Progenitor cell of endocrine pancreas (in vitro differentiated cells): ENCODE results near the gene PPM1A. TPM values are rescaled to one million over a fixed set of nuclear protein-coding genes. Genes with fewer than 3 reads are reported as not detected.
A peak's percentile ranks its signal among the peaks of the same experiment; 100 is the strongest.

Experiments used
- DNase-seq: peaks from one replicate; pipeline ENCODE4 v3.0.0; 2021; ENCODE audit warnings: low spot score; ENCODE audit not compliant: unreplicated experiment
- H3K27ac Mint-ChIP-seq: 2 replicates; pipeline ENCODE4 v1.8.0; 2021; ENCODE audit warnings: mild to moderate bottlenecking, moderate library complexity, mixed read lengths
- H3K27me3 Mint-ChIP-seq: 2 replicates; pipeline ENCODE4 v1.8.0; 2021; ENCODE audit warnings: mixed read lengths
- H3K36me3 Mint-ChIP-seq: 2 replicates; pipeline ENCODE4 v1.8.0; 2022; ENCODE audit warnings: mixed read lengths; ENCODE audit not compliant: insufficient read depth
- H3K4me1 Mint-ChIP-seq: 2 replicates; pipeline ENCODE4 v1.8.0; 2021; ENCODE audit warnings: low read depth, mixed read lengths
- H3K4me3 Mint-ChIP-seq: 2 replicates; pipeline ENCODE4 v1.8.0; 2021; ENCODE audit warnings: low read depth, mild to moderate bottlenecking, moderate library complexity, mixed read lengths
- H3K9me3 Mint-ChIP-seq: 2 replicates; pipeline ENCODE4 v1.8.0; 2021; ENCODE audit warnings: low read depth, mixed read lengths
- total RNA-seq: library from RNA; stranded (reverse); gene quantifications from 2 replicates; pipeline ENCODE4 v1.2.1, GENCODE V29; 2021
- TF ChIP-seq, protein P1 (sequence below): fragments of 200-600 bp; sonication (generic); IDR thresholded peaks from one replicate; pipeline ENCODE4 v1.5.0; 2021; ENCODE audit warnings: antibody characterized with exemption, mild to moderate bottlenecking; ENCODE audit not compliant: unreplicated experiment

PPM1A gene
- total RNA-seq, 1 donor from 2014 or later, result 43.1 TPM

DNA sequence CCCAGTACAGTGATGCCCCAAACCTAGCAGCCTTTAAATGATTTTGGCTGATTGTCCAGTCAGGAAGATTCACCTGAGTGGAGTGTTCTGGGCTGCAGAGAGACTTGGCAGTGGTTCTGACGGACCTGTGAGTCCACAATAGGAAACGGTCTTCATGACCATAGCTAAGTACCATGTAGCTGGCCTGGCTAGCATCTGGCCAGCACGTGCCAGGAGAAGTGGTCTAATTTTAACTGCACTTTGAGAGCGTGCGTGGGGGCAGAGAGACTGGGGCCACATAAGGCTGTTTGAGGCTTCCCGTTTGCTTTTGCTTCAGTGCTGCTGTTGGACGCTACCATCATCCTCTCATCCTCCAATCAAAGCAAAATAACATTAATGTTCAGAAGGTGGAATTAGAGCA lies 54.7 kb downstream of the PPM1A start:
- no peak overlapping the region for H3K4me3 Mint-ChIP-seq
- H3K36me3 Mint-ChIP-seq, result no peaks in the 10 kb centered on the region
- H3K27me3 Mint-ChIP-seq, result no peaks in the 10 kb centered on the region
- DNase-seq, result no peak
- peak overlapping the region; percentile 8 for H3K27ac Mint-ChIP-seq
- no peaks in the 10 kb centered on the region for H3K9me3 Mint-ChIP-seq
- TF ChIP-seq, protein P1, sequence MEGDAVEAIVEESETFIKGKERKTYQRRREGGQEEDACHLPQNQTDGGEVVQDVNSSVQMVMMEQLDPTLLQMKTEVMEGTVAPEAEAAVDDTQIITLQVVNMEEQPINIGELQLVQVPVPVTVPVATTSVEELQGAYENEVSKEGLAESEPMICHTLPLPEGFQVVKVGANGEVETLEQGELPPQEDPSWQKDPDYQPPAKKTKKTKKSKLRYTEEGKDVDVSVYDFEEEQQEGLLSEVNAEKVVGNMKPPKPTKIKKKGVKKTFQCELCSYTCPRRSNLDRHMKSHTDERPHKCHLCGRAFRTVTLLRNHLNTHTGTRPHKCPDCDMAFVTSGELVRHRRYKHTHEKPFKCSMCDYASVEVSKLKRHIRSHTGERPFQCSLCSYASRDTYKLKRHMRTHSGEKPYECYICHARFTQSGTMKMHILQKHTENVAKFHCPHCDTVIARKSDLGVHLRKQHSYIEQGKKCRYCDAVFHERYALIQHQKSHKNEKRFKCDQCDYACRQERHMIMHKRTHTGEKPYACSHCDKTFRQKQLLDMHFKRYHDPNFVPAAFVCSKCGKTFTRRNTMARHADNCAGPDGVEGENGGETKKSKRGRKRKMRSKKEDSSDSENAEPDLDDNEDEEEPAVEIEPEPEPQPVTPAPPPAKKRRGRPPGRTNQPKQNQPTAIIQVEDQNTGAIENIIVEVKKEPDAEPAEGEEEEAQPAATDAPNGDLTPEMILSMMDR, result no peak
- H3K4me1 Mint-ChIP-seq, result peaks cover 22% of the 10 kb centered on the region

DNA sequence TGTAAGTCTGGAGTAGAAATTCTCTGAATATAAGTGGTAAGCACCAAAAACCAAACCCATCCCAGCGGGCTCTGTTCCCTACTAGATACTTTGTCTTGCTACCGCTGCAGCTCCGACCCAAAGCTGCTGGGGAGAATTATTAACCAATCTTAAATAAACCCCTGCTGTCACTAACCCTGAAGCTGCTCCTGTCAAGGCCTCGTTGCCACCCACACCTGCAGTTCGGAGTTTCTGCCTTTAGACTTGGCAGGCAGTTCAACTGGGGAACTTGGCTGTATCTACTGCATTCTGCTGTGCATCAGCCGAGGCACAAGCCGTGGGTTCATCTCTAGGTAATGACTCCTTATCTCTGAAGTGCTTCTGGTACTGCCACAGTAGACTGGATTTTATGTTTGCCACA lies 55.5 kb downstream of the PPM1A start:
- TF ChIP-seq, protein P1, result no peak
- no peak overlapping the region for H3K4me3 Mint-ChIP-seq
- DNase-seq, result no peak
- H3K4me1 Mint-ChIP-seq, result peaks cover 22% of the 10 kb centered on the region
- no peaks in the 10 kb centered on the region for H3K36me3 Mint-ChIP-seq
- H3K27ac Mint-ChIP-seq, result no peak overlapping the region
- H3K9me3 Mint-ChIP-seq, result no peaks in the 10 kb centered on the region
- no peaks in the 10 kb centered on the region for H3K27me3 Mint-ChIP-seq

DNA sequence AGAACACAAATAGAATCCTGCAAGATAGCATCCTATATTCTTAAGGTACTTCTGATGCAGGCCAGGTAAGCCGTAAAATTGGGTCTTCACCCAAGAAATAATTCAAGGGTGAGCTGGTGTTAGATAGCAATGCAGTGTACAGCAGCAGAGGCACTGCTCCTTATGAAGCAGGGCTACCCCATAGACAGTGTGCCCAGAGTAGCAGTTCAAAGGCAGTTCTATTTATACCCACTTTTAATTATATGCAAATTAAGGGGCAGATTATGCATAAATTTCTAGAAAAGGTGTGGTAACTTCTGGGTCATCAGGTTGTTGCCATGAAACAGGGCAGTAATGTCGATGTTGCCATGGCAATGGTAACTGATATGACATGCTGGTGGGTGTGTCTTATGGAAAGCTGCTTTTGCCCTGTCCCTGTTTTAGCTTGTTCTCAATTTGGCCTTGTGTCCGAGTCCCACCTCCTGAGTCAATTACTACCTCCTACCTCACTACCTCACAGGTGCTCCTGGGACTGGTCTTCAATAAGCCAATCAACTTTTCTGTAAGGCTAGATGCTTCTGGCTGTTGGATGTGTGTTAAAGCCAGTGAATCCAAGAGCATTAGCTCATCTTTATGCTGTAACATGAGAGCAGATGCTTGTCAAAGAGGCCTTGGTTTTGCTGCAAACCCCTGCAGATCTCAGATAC lies 61.0 kb downstream of the PPM1A start:
- peaks cover 10% of the 10 kb centered on the region for H3K27me3 Mint-ChIP-seq
- H3K4me1 Mint-ChIP-seq, result peaks cover 8% of the 10 kb centered on the region
- no peaks in the 10 kb centered on the region for H3K36me3 Mint-ChIP-seq
- no peaks in the 10 kb centered on the region for H3K9me3 Mint-ChIP-seq
- TF ChIP-seq, protein P1, result no peak
- no peak for DNase-seq
- no peak overlapping the region for H3K27ac Mint-ChIP-seq
- H3K4me3 Mint-ChIP-seq, result no peak overlapping the region

DNA sequence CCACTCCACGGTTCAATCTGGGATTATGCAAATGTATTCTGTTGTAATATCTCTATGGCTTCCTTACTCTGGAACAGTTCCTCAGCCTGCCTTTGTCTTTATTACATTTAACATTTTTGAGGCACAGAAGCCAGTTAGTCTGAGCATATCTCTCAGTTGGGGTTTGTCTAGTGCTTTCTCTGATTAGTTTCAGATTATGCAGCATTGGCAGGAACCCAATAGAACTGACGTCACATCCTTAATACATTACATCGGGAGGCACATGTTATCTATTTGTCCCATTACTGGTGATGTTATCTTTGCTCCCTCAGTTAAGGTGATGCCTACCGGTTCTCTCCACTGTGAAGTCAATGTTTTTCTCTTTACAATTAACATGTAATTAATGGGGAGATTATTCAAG lies 62.4 kb downstream of the PPM1A start:
- Mint-ChIP-seq H3K4me3 (no peak overlapping the region), H3K9me3 (no peaks in the 10 kb centered on the region), H3K27ac (no peak overlapping the region), H3K4me1 (peaks cover 9% of the 10 kb centered on the region), H3K36me3 (no peaks in the 10 kb centered on the region), H3K27me3 (peaks cover 10% of the 10 kb centered on the region)
- TF ChIP-seq, protein P1, result no peak
- no peak for DNase-seq

DNA sequence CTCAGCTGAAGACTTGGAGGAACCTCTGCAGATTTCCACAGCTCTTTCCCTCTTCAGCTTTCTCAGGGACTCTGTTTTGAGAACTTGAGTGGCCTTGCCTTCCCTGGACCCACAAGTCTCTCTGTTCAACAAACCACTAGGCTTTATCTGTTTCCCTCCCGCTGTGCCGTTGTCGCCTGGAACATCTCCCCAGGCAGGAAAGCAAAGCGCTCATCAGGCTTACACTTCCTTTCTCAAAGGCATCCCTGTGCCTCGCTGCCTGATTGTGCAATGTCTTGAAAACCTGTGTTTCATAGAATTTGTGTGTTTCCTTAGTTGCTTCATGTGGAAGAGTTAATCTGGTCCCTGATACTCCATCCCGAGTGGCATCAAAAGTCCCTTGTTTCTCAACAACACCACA lies 64.1 kb downstream of the PPM1A start:
- no peak for DNase-seq
- Mint-ChIP-seq H3K4me3 (no peak overlapping the region), H3K27ac (no peak overlapping the region), H3K9me3 (no peaks in the 10 kb centered on the region), H3K27me3 (peaks cover 16% of the 10 kb centered on the region), H3K36me3 (no peaks in the 10 kb centered on the region), H3K4me1 (peaks cover 9% of the 10 kb centered on the region)
- TF ChIP-seq, protein P1, result no peak
